Body of pancreas (tissue), 4 donors: ENCODE measurements around the gene KRTAP17-1.

Source experiments
- POLR2A ChIP-seq, 3 donors: fragments of 450-650 bp; IDR thresholded peaks; one replicate each; pipeline ENCODE4 v1.6.1; 2016; ENCODE audit warnings: antibody characterized with exemption in 3 of 3, mild to moderate bottlenecking in 2 of 3
- TF ChIP-seq, protein P1 (sequence below), 7 experiments: fragments of 450-650 bp in 4 of 7; fragments of 200-600 bp in 3 of 7; sonication (generic) in 3 of 7; IDR thresholded peaks; one replicate each; pipeline ENCODE4 v1.5.1; 2016 to 2019; ENCODE audit warnings: antibody characterized with exemption in 7 of 7

- TF ChIP-seq POLR2A (IDR thresholded peaks at IDR 0.05) = no peak
- TF ChIP-seq, protein P1, sequence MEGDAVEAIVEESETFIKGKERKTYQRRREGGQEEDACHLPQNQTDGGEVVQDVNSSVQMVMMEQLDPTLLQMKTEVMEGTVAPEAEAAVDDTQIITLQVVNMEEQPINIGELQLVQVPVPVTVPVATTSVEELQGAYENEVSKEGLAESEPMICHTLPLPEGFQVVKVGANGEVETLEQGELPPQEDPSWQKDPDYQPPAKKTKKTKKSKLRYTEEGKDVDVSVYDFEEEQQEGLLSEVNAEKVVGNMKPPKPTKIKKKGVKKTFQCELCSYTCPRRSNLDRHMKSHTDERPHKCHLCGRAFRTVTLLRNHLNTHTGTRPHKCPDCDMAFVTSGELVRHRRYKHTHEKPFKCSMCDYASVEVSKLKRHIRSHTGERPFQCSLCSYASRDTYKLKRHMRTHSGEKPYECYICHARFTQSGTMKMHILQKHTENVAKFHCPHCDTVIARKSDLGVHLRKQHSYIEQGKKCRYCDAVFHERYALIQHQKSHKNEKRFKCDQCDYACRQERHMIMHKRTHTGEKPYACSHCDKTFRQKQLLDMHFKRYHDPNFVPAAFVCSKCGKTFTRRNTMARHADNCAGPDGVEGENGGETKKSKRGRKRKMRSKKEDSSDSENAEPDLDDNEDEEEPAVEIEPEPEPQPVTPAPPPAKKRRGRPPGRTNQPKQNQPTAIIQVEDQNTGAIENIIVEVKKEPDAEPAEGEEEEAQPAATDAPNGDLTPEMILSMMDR (IDR thresholded peaks at IDR 0.05) = no peak
These were observed 10.1 kb upstream of the KRTAP17-1 start for GRCh38 chr17:41325611-41326010.
